Colonic mucosa (tissue), 4 donors: ENCODE results near the gene ACADL. TPM values are rescaled to one million over a fixed set of nuclear protein-coding genes. Genes with fewer than 3 reads are reported as not detected.
"Not testable (repeated sequence)": the region's sequence is repeated elsewhere in the genome, so short reads cannot be mapped to it uniquely, and the experiment has no call there.

ENCODE experiments used
- DNase-seq: peaks from one replicate; pipeline ENCODE4 v3.0.0-alpha.2; 2020
- H3K27ac ChIP-seq: fragments of 200-600 bp; one replicate; pipeline ENCODE4 v1.8.0; 2021
- H3K27me3 ChIP-seq: fragments of 200-600 bp; one replicate; pipeline ENCODE4 v1.8.0; 2021
- H3K36me3 ChIP-seq: fragments of 200-600 bp; one replicate; pipeline ENCODE4 v1.8.0; 2021
- H3K4me1 ChIP-seq: fragments of 200-600 bp; one replicate; pipeline ENCODE4 v1.8.0; 2021; ENCODE audit warnings: mild to moderate bottlenecking
- H3K4me3 ChIP-seq: fragments of 200-600 bp; one replicate; pipeline ENCODE4 v1.8.0; 2021
- H3K9ac ChIP-seq, 2 donors: one replicate each; pipeline ENCODE4 v1.7.0; 2013; ENCODE audit warnings: control low read depth in 2 of 2, low read depth in 2 of 2, low read length in 2 of 2
- H3K9me3 ChIP-seq: fragments of 200-600 bp; one replicate; pipeline ENCODE4 v1.8.0; 2021
- intact Hi-C: fragments of 100-400 bp; cut with DNase I; formaldehyde crosslinking; loops from one replicate; pipeline ENCODE4 v1.14.1; 2022
- total RNA-seq, 2 donors: library from RNA; stranded (reverse); fragmentation: NEBNext Ultra II Directional in 1 of 2; extraction: Animal tissue kit (Norgen Biotek cat#: 25700) in 1 of 2; gene quantifications; one replicate each; pipeline ENCODE4 v1.2.1, GENCODE V29; 2021
- TF ChIP-seq, protein P1 (sequence below): fragments of 200-600 bp; IDR thresholded peaks from one replicate; pipeline ENCODE4 v1.8.0; 2022; ENCODE audit warnings: antibody characterized with exemption, mild to moderate bottlenecking
- donor health status: healthy.
- donor health status: DM: no; HTN: no; CAD: no.
- donor health status: DM: no; HTN: no; CAD: no.

ACADL gene
- total RNA-seq, 2 donors from 2014 or later: 0.12 TPM; not detected in 1

DNA sequence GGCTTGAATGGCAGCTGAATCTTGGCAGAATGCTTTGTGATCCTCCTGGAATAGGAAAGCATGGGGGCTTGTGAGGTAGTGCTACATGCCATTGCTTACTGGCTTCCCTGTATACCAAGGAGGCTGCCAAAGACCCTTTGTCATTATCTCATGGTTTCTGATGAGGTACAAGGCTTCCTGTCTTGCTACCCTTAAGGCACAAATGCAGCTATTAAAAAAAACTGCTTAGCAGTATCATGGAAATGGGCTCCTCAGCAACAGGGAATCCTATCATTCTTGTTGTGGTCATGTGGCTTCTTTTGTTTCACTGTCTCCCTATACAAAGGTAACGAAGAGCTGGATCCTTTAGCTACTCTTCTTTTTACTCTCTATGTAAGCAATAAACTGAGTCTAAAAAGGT lies 47.5 kb downstream of the ACADL start:
- Histone ChIP-seq H3K36me3 (no peaks in the 10 kb centered on the region), H3K9ac (no peak overlapping the region), H3K27me3 (no peaks in the 10 kb centered on the region), H3K4me3 (no peak overlapping the region), H3K9me3 (no peaks in the 10 kb centered on the region), H3K27ac (no peak overlapping the region), H3K4me1 (no peaks in the 10 kb centered on the region)
- TF ChIP-seq, protein P1, sequence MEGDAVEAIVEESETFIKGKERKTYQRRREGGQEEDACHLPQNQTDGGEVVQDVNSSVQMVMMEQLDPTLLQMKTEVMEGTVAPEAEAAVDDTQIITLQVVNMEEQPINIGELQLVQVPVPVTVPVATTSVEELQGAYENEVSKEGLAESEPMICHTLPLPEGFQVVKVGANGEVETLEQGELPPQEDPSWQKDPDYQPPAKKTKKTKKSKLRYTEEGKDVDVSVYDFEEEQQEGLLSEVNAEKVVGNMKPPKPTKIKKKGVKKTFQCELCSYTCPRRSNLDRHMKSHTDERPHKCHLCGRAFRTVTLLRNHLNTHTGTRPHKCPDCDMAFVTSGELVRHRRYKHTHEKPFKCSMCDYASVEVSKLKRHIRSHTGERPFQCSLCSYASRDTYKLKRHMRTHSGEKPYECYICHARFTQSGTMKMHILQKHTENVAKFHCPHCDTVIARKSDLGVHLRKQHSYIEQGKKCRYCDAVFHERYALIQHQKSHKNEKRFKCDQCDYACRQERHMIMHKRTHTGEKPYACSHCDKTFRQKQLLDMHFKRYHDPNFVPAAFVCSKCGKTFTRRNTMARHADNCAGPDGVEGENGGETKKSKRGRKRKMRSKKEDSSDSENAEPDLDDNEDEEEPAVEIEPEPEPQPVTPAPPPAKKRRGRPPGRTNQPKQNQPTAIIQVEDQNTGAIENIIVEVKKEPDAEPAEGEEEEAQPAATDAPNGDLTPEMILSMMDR: no peak
- no peak for DNase-seq
- intact Hi-C loops: loop anchor here (10.0 kb wide), 1 partner anchor 173 kb away; the partner anchor contains the start of gene RPE

DNA sequence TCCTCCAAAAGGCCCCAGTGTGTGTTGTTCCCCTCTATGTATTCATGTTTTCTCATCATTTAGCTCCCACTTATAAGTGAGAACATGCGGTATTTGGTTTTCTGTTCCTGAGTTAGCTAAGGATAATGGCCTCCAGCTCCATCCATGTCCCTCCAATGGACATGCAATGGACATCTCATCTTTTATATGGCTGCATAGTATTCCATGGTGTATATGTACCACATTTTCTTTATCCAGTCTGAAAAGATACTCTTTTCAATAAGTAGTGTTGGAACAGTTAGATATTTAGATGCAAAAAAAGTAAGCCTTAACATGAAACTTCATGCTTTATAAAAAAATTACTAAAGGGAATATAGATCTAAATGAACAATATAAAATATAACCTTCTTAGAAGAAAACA lies 48.1 kb downstream of the ACADL start:
- H3K36me3 ChIP-seq, H3K9me3 ChIP-seq, H3K4me1 ChIP-seq, H3K4me3 ChIP-seq, DNase-seq, H3K9ac ChIP-seq, H3K27ac ChIP-seq, H3K27me3 ChIP-seq: not testable (repeated sequence)
- intact Hi-C loops: loop anchor here (10.0 kb wide), 1 partner anchor 172 kb away; the partner anchor contains the start of gene RPE

DNA sequence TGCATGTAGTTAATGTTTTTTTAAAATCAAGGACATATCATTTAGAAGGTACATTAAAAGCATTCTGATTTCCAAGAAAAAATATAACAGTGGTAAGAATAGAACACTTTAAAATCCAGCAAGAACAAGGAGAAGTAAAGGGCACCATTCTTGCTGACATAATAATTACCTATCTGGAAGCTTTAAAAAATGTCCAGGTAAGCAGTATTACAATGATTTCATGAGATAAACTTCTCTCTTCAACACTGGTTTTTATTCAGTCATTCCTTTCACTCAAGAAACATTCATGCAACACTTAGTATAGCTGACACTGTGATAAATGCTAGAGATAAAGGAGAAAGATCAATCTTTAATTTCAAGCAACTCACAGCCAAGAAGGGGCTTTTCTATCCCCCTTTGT lies 51.2 kb downstream of the ACADL start:
- TF ChIP-seq, protein P1: no peak
- intact Hi-C loops: loop anchor here (10.0 kb wide), 1 partner anchor 169 kb away; the partner anchor contains the start of gene RPE
- H3K9me3 ChIP-seq: no peaks in the 10 kb centered on the region
- H3K9ac ChIP-seq: no peak overlapping the region
- DNase-seq: no peak
- no peak overlapping the region for H3K4me3 ChIP-seq
- H3K27ac ChIP-seq: no peak overlapping the region
- no peaks in the 10 kb centered on the region for H3K36me3 ChIP-seq
- peaks cover 4% of the 10 kb centered on the region for H3K4me1 ChIP-seq
- H3K27me3 ChIP-seq: no peaks in the 10 kb centered on the region

DNA sequence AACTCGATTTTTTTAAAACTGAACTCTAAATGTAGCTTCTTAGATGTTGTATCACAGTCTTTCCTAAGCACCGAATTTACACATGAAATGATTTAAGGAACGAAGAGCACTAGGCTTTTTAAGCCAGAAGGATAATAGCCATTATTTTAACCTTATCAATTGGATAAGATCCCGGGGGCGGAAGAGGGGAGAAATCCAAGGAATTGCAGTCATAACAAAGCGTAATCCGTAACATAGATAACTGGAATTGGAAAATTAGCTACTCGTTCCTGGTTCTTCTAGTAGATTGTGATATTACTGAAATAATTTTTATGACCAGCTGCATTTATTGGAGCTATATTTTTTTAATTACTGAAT lies 53.0 kb downstream of the ACADL start:
- H3K36me3 ChIP-seq: no peaks in the 10 kb centered on the region
- peak overlapping the region in 1 of 2 donors; percentile 70 for H3K9ac ChIP-seq
- no peaks in the 10 kb centered on the region for H3K9me3 ChIP-seq
- peak overlapping the region; percentile 79 for H3K4me3 ChIP-seq
- DNase-seq: no peak
- intact Hi-C loops: loop anchor here (10.0 kb wide), 1 partner anchor 167 kb away; the partner anchor contains the start of gene RPE
- H3K4me1 ChIP-seq: peaks cover 5% of the 10 kb centered on the region
- TF ChIP-seq, protein P1: no peak
- no peaks in the 10 kb centered on the region for H3K27me3 ChIP-seq
- peak overlapping the region; percentile 99 for H3K27ac ChIP-seq

DNA sequence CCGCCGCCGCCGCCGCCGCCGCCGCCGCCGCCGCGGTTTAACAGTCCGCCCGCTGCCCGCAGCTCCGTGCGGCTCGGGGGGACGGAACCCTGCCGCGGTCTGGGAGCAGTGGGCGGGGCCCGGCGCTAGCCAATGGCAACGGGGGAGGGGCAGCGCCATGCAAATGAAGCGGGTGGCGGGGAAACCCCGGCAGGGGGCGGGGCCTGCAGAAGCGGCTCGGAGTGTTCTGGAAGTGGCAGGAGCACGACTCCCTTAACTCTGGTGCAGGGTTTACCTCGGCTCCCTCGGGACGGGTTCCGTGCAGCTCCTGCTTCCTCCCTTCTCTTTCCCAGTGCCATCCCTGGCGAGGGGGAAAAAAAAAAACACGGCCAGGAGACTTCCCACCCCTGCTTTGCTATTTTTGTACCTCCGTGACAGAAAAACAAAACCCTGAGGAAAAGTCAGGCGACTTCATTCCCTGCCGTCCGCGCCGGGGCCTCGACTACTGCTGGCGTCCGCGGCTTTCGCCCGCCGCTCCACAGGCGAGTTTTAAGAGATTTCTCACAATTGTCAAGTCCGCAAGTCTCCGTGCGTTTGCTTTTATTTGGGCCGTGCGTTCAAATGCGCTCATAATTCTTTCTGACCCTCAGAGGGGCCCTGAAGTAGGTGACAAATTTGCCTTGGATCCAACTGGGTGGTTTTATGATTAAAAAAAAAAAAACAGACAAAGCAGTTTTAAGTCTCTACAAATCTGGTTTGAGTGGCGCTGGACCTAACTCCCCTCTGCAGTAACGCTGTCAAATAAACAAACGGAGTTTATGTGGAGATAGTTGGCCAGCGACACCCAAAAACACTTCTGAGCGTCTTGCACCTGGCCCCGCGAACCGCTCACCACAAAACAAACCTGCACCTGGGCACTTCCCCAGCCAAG lies 53.7 kb downstream of the ACADL start, which contains the start of gene KANSL1L:
KANSL1L (minus strand) TSS at position 101 of the 910 bp plus-strand sequence. CDS start 16,827 bp downstream, outside the sequence.
- TF ChIP-seq, protein P1: no peak
- peak within 1 kb of the TSS; percentile 79 for H3K4me3 ChIP-seq
- no peaks in the 10 kb centered on the region for H3K36me3 ChIP-seq
- peaks cover 5% of the 10 kb centered on the region for H3K4me1 ChIP-seq
- H3K9me3 ChIP-seq: no peaks in the 10 kb centered on the region
- peak within 1 kb of the TSS; percentile 99 for H3K27ac ChIP-seq
- no peaks in the 10 kb centered on the region for H3K27me3 ChIP-seq
- intact Hi-C loops: loop anchor here (10.0 kb wide), 1 partner anchor 167 kb away; the partner anchor contains the start of gene RPE
- H3K9ac ChIP-seq: peak within 1 kb of the TSS; percentile 89 to 92
- DNase-seq: peak; percentile 99
